ENCODE results near the gene DKKL1. TPM values are rescaled to one million over a fixed set of nuclear protein-coding genes. Genes with fewer than 3 reads are reported as not detected.
A peak's percentile ranks its signal among the peaks of the same experiment; 100 is the strongest.

The DKKL1 gene
- total and polyA plus RNA-seq, 10 donors, result 0.57 to 1.1 (median 0.68) TPM; not detected in 6

DNA sequence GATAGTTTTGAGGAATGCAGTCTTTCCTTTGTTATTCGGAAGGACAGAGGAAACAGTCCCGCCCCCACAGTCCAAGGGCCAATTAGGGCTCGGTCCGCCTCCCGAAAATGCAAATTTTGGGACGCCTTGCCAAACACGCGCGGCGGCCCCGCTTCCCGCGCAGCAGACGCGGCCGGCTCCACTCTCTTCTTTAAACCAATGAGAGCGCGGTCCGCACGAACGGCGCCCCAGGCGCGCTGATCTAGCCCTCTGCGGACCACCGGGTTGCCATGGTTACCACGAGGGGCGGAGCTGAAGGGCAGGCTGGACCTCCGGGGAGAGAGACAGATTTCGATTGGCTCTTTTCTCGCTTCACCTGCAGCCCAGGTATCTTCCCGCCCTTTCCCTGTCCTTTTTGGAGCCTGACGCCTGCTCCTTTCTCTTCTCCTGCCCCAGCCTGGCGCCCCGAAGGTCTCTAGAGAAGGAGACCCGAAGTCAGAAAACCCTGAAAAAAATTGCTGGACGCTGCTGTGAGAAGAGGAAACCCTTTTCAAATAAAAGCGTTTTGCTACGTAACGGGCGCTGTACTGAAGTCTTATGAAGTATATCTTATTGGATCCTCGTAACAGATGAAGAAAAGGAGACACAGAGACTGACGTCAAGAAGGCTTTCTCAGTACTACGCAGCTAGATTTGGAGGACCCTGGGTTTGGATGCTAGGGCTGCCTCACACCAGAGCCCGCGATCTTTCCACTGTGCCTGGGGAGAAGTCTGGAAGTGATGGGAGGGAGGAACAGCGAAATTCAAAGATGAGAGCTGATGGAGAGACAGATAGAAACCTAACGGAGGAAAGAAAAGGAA, 57.6 kb downstream of the DKKL1 start:
- Histone ChIP-seq H3K4me3 (peak overlapping the region in 3 of 8 donors; percentile 6 to 59 (median 19)), H3K4me1 (peaks cover 20 to 46% (median 37%) of the 10 kb centered on the region in 6 donors), H3K9me3 (no peaks in the 10 kb centered on the region), H3K27ac (no peak overlapping the region), H3K36me3 (no peaks in the 10 kb centered on the region), H3K27me3 (replicated peaks in 1 of 7) (peaks cover 5 to 98% (median 65%) of the 10 kb centered on the region in 7 donors)
- peak in 2 of 3 donors; percentile 36 to 70 for TF ChIP-seq POLR2AphosphoS5 (IDR thresholded peaks at IDR 0.05)
- no peak for TF ChIP-seq CTCF (IDR thresholded peaks at IDR 0.05 in 8 of 11, conservative IDR thresholded peaks at IDR 0.05 in 3 of 11)
- intact Hi-C loops (cut with DNase I; ENCODE audit: low total_unique reads), result no loop called here
- 7 to 11% (median 8%) methylated on average over 47 to 48 of the region's 48 CpGs for WGBS, 5 donors
- no peak for DNase-seq

DNA sequence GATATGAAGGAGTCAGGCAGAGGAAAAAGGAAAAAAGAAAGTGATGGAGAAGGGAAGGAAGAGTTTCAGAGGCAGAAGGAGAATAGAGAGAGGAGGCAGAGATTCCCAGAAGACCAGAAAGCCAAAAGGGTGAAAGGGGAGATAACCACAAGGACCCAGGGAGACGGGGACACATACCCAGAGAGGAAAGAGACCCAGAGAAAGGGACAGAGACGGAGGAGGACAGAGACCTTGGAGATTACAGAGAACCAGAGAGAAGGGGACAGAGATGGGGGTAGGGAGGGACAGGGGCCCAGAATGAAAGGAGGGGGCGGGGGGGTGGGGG, 58.2 kb downstream of the DKKL1 start:
- no peak overlapping the region for H3K27ac ChIP-seq
- no peak overlapping the region for H3K4me3 ChIP-seq
- H3K36me3 ChIP-seq, result no peaks in the 10 kb centered on the region
- intact Hi-C loops (cut with DNase I; ENCODE audit: low total_unique reads), result no loop called here
- DNase-seq, result no peak
- TF ChIP-seq POLR2A (IDR thresholded peaks at IDR 0.05) (no peak), CTCF (IDR thresholded peaks at IDR 0.05 in 8 of 11, conservative IDR thresholded peaks at IDR 0.05 in 3 of 11) (no peak), POLR2AphosphoS5 (IDR thresholded peaks at IDR 0.05) (no peak)
- WGBS, 5 donors, result 22 to 32% (median 27%) methylated on average over 3 of the region's 3 CpGs
- peaks cover 5 to 98% (median 70%) of the 10 kb centered on the region in 7 donors for H3K27me3 ChIP-seq (replicated peaks in 1 of 7)
- H3K9me3 ChIP-seq, result no peaks in the 10 kb centered on the region
- peaks cover 20 to 51% (median 37%) of the 10 kb centered on the region in 6 donors for H3K4me1 ChIP-seq

GRCh38 chr19:49422407-49423070, 58.9 kb downstream of the DKKL1 start:
- no peaks in the 10 kb centered on the region for H3K36me3 ChIP-seq
- no peak for DNase-seq

More at GRCh38 chr19:49422407-49423070, 58.9 kb downstream of the DKKL1 start:
- no peak for TF ChIP-seq POLR2A (IDR thresholded peaks at IDR 0.05)
- TF ChIP-seq CTCF (IDR thresholded peaks at IDR 0.05 in 8 of 11, conservative IDR thresholded peaks at IDR 0.05 in 3 of 11), result peak in 5 of 11 experiments; percentile 31 to 54 (median 46)
- TF ChIP-seq POLR2AphosphoS5 (IDR thresholded peaks at IDR 0.05), result peak in 1 of 3 donors; percentile 33
- 2 to 6% (median 3%) methylated on average over 47 to 58 of the region's 58 CpGs for WGBS, 5 donors
- Histone ChIP-seq H3K27me3 (replicated peaks in 1 of 7) (peaks cover 5 to 98% (median 77%) of the 10 kb centered on the region in 7 donors), H3K4me3 (peak overlapping the region in 7 of 8 donors; percentile 6 to 63 (median 18)), H3K9me3 (no peaks in the 10 kb centered on the region), H3K4me1 (peaks cover 20 to 53% (median 37%) of the 10 kb centered on the region in 6 donors), H3K27ac (no peak overlapping the region)
- intact Hi-C loops (cut with DNase I; ENCODE audit: low total_unique reads), result no loop called here

All from spleen (tissue), 11 donors.